Fibroblast of lung (primary cell): ENCODE measurements around the gene ERCC6L2.

ENCODE experiments used
- CTCF ChIP-seq, 2 donors: IDR thresholded peaks in 1 of 2; conservative IDR thresholded peaks in 1 of 2; 1 replicate in 1 of 2; 2 replicates in 1 of 2; pipeline ENCODE4 v1.5.1; 2011 to 2012; ENCODE audit warnings: low read length in 2 of 2, control low read depth in 1 of 2, inconsistent platforms in 1 of 2, low read depth in 1 of 2, mild to moderate bottlenecking in 1 of 2
- EZH2 ChIP-seq: IDR thresholded peaks from 2 replicates; pipeline ENCODE4 v1.5.1; 2012; ENCODE audit warnings: low read length, control low read depth, mild to moderate bottlenecking; ENCODE audit errors: missing control alignments

GRCh38 chr9:95962936-95963335, 87.4 kb downstream of the ERCC6L2 start:
- TF ChIP-seq CTCF (conservative IDR thresholded peaks at IDR 0.05 in 1 of 2, IDR thresholded peaks at IDR 0.05 in 1 of 2; ENCODE audit: low read depth in 1 of 2, low read length in 2 of 2) = no peak
- no peak for TF ChIP-seq EZH2
